Right lobe of liver (tissue), 6 donors: ENCODE data around the gene NRXN3. TPM values are rescaled to one million over a fixed set of nuclear protein-coding genes. Genes with fewer than 3 reads are reported as not detected.

Experiments used
- ATAC-seq, 4 donors: fragments of 200-7000 bp; cut with Tn5 transposase; one replicate each; pipeline ENCODE4 v1.9.1; 2020; ENCODE audit warnings: mild to moderate bottlenecking in 4 of 4, moderate library complexity in 4 of 4
- DNase-seq, 3 donors: peaks; one replicate each; pipeline ENCODE4 v3.0.0-alpha.2; 2020
- H3K27ac ChIP-seq, 3 donors: fragments of 200-600 bp; one replicate each; pipeline ENCODE4 v1.8.0; 2022
- H3K27me3 ChIP-seq, 2 donors: fragments of 200-600 bp; one replicate each; pipeline ENCODE4 v1.8.0; 2022
- H3K36me3 ChIP-seq, 4 donors: fragments of 200-600 bp; sonication (generic) in 1 of 4; one replicate each; pipeline versions ENCODE4 v1.5.1 to v1.8.0; 2017 to 2022; ENCODE audit warnings: control low read depth in 1 of 4
- H3K4me1 ChIP-seq, 4 donors: fragments of 200-600 bp; sonication (generic) in 1 of 4; one replicate each; pipeline versions ENCODE4 v1.5.1 to v1.8.0; 2017 to 2022; ENCODE audit warnings: control low read depth in 1 of 4
- H3K4me3 ChIP-seq, 3 donors: fragments of 200-600 bp; one replicate each; pipeline ENCODE4 v1.8.0; 2022
- H3K9me3 ChIP-seq, 4 donors: fragments of 200-600 bp; sonication (generic) in 1 of 4; one replicate each; pipeline versions ENCODE4 v1.5.1 to v1.8.0; 2017 to 2022; ENCODE audit warnings: control low read depth in 1 of 4
- POLR2A ChIP-seq: fragments of 450-650 bp; IDR thresholded peaks from one replicate; pipeline ENCODE4 v1.6.1; 2017; ENCODE audit warnings: antibody characterized with exemption, mild to moderate bottlenecking
- WGBS: methylation state at CpG from one replicate; pipeline ENCODE4 v1.1.6; 2018; ENCODE audit warnings: low coverage, low lambda C conversion rate; ENCODE audit not compliant: insufficient coverage; ENCODE audit errors: missing lambda C conversion rate; 5-methylcytosine and 5-hydroxymethylcytosine counted together
- intact Hi-C, 2 donors: fragments of 100-400 bp; cut with DNase I; formaldehyde crosslinking; loops; one replicate each; pipeline versions ENCODE4 v1.11.2 to v1.14.1; 2022
- total RNA-seq, 6 experiments: library from RNA; depleted of rRNA in 2 of 6; stranded (reverse); fragments of >200 nt in 2 of 6; fragmentation: NEBNext Ultra II Directional in 3 of 6; extraction: Animal tissue kit (Norgen Biotek cat#: 25700) in 3 of 6; gene quantifications; one replicate each; pipeline versions ENCODE4 v1.1.0 to v1.2.4, GENCODE V29; 2016 to 2023
- TF ChIP-seq, protein P1 (sequence below), 4 donors: fragments of 200-600 bp in 3 of 4; fragments of 450-650 bp in 1 of 4; IDR thresholded peaks; one replicate each; pipeline versions ENCODE4 v1.5.1 to v1.8.0; 2016 to 2022; ENCODE audit warnings: antibody characterized with exemption in 4 of 4, mild to moderate bottlenecking in 2 of 4
- donor health status: DM: no; HTN: yes; CAD: no.
- donor health status: DM: no; HTN: no; CAD: no.
- donor health status: DM: no; HTN: no; CAD: no.
- donor health status: DM: no; HTN: yes; CAD: no.
- donor health status: DM: no; HTN: yes; CAD: no.

NRXN3 gene
- total RNA-seq, 6 experiments from 2014 or later: 0.06 to 0.51 (median 0.23) TPM; not detected in 1

DNA sequence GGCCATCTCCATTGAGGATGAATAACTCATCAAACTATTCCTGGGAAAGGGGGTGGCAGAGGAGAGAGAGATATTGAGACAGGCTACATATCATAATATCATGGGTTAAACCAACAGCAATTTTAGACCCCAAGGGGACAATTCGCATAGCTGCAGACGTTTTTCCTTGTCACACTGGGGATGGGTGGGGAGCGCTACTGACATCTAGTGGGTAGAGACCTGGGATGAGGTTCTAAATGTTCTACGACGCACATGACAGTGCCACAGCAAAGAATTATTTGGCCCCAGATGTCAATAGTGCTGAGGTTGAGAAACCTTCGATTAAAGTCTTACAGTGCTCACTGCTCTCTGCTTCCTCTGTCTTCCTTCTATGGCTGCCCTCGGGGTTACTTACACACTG lies 425.6 kb downstream of the NRXN3 start:
- Histone ChIP-seq H3K4me1 (no peaks in the 10 kb centered on the region), H3K9me3 (no peaks in the 10 kb centered on the region), H3K27me3 (no peaks in the 10 kb centered on the region), H3K4me3 (no peak overlapping the region), H3K27ac (no peak overlapping the region), H3K36me3 (no peaks in the 10 kb centered on the region)
- no peak for TF ChIP-seq POLR2A
- TF ChIP-seq, protein P1, sequence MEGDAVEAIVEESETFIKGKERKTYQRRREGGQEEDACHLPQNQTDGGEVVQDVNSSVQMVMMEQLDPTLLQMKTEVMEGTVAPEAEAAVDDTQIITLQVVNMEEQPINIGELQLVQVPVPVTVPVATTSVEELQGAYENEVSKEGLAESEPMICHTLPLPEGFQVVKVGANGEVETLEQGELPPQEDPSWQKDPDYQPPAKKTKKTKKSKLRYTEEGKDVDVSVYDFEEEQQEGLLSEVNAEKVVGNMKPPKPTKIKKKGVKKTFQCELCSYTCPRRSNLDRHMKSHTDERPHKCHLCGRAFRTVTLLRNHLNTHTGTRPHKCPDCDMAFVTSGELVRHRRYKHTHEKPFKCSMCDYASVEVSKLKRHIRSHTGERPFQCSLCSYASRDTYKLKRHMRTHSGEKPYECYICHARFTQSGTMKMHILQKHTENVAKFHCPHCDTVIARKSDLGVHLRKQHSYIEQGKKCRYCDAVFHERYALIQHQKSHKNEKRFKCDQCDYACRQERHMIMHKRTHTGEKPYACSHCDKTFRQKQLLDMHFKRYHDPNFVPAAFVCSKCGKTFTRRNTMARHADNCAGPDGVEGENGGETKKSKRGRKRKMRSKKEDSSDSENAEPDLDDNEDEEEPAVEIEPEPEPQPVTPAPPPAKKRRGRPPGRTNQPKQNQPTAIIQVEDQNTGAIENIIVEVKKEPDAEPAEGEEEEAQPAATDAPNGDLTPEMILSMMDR (IDR thresholded peaks at IDR 0.05): peak in 3 of 4 donors; percentile 11 to 25 (median 14)
- DNase-seq (no peak), ATAC-seq (peak in 1 of 4 donors; percentile 45)
- intact Hi-C loops: no loop called here
- WGBS: 42% methylated on average over 7 of the region's 7 CpGs

DNA sequence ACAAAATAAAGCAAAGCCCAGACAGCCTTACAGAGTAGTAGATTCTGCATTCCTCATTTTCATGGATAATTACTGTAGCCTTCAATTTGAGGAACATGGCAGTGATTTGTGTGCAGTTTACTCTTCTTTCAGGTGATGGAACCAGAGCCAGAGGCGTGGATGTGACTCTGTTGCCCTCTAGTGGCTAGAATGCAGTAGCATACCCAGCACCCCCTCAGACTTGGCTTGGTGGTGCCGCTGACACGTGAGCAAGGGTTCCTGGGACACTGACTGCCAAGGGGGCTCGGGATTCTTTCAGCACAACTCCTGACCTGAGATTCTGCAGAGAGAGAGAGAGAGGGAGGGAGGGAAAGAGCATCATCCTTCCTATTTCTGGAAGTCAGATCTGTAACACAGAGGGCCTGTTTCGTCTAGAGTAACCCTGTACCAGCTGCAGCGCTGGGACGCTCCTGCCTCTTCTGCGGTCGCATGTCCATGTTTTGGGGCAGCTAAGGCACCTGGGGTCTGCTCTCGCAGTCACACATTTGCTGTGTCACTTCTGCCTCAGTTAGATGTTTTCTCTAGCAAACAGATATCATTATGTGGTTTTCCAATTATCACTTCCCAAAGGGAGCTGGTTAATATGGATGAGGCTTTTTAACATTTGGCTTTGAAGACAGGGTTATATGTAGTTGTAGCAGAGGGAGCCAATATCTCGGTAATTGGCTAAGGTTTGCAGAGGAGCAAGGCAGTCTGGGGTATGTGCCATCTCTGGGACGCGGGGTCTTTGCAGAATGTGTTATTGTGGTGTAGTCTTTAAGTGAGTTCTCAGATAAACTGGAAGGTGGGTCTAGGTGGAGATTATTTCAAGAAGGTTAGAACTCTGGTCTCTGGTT lies 428.1 kb downstream of the NRXN3 start:
- no peaks in the 10 kb centered on the region for H3K4me1 ChIP-seq
- peak; percentile 28 to 56 (median 49) for DNase-seq
- peak; percentile 87 to 94 (median 91) for ATAC-seq
- H3K27me3 ChIP-seq: no peaks in the 10 kb centered on the region
- H3K27ac ChIP-seq: no peak overlapping the region
- TF ChIP-seq, protein P1 (IDR thresholded peaks at IDR 0.05): peak; percentile 70 to 93 (median 87)
- no peak for TF ChIP-seq POLR2A
- 33% methylated on average over 8 of the region's 13 CpGs for WGBS
- intact Hi-C loops: no loop called here
- no peak overlapping the region for H3K4me3 ChIP-seq
- H3K36me3 ChIP-seq: no peaks in the 10 kb centered on the region
- H3K9me3 ChIP-seq: no peaks in the 10 kb centered on the region

DNA sequence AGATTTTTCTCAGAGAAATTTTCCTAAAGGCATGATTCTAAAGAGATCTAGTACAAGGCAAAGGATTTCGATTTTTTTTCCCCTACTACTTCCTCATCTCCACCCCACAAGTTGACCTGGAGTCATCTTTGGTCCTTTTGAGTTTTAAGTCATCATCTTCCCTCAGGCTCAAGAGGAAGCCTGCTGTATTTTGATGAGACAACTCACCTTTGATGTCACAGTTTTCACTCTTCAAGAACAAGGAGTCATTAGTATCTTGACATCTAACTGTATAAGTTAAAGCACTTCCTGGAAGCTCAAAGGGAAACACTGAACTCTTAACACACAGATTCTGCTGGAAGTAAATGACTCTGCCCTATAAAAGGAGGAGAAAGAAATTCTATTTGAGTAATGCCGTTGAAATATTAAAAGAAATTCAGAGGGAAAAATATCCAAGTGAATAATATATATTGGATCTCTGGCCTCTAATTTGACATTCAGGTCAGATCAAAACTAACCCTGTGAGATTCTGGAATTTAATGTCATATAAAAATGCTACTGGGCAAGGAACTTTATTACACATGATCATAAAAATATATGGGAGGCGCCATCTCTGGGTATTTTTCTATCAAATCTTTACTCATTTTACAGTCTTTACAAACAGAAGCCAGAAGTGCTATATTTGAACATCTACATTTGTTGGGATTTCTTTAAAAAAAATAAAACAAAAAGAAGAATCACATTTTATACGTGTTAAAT lies 435.0 kb downstream of the NRXN3 start:
- intact Hi-C loops: no loop called here
- no peak overlapping the region for H3K27ac ChIP-seq
- no peaks in the 10 kb centered on the region for H3K36me3 ChIP-seq
- WGBS: 49% methylated on average over 4 of the region's 4 CpGs
- no peak for DNase-seq
- no peaks in the 10 kb centered on the region for H3K9me3 ChIP-seq
- no peak overlapping the region for H3K4me3 ChIP-seq
- TF ChIP-seq POLR2A: no peak
- TF ChIP-seq, protein P1 (IDR thresholded peaks at IDR 0.05): no peak
- no peaks in the 10 kb centered on the region for H3K4me1 ChIP-seq
- ATAC-seq: no peak
- no peaks in the 10 kb centered on the region for H3K27me3 ChIP-seq

DNA sequence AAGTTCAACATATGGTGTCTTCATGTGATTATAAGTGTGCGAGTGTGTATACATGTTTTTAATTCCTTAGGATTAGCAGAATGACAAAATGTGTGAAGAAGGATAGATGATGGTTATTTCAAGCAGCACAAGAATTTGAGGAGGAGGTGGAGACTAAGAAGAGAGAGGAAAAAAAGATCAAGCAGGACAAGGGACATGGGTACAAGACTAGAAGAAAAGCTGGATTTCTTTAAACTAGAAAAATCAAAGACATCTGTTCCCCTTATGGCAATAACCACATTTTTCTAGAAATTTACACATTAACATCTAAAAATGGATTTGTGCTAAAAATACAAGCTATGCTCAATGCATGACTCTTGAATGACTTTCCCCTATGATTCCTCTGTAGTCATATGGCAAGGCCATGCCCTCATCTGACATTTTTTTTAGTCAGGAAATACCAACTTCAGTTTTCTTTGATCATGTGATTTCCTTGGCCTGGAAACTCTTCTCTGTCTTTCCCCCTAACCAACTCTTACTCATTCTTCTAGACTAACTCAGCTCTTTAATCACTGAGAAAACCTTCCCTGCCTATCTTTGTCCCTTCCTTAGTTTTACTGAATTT lies 435.8 kb downstream of the NRXN3 start:
- Histone ChIP-seq H3K4me1 (no peaks in the 10 kb centered on the region), H3K27me3 (no peaks in the 10 kb centered on the region), H3K4me3 (no peak overlapping the region), H3K27ac (no peak overlapping the region), H3K36me3 (no peaks in the 10 kb centered on the region), H3K9me3 (no peaks in the 10 kb centered on the region)
- TF ChIP-seq, protein P1 (IDR thresholded peaks at IDR 0.05): no peak
- no peak for TF ChIP-seq POLR2A
- ATAC-seq (no peak), DNase-seq (no peak)
- intact Hi-C loops: no loop called here
- WGBS: 38% methylated on average over 1 of the region's 1 CpG
